Endothelial cell of umbilical vein (primary cell): ENCODE measurements around the gene VEPH1. TPM values are rescaled to one million over a fixed set of nuclear protein-coding genes. Genes with fewer than 3 reads are reported as not detected.

ENCODE experiments used
- BruUV-seq: library from RNA; stranded (reverse); fragments of 400-500 nt; replicated peaks from 2 replicates; lab custom pipeline; 2021; lab: Mats Ljungman, UMichigan
- CTCF ChIA-PET: fragments of 300-600, 350-600 bp; sonication (Branson Sonifier 250); formaldehyde crosslinking; loops from one replicate; lab custom pipeline; 2021; ENCODE audit warnings: antibody characterized with exemption, inconsistent platforms; lab: Charles Lee
- POLR2A ChIA-PET: fragments of 300-600, 350-600 bp; sonication (Branson Sonifier 250); formaldehyde crosslinking; loops from one replicate; lab custom pipeline; 2021; ENCODE audit warnings: antibody characterized with exemption, inconsistent platforms; lab: Charles Lee
- DNase-seq: peaks from one replicate; pipeline ENCODE4 v3.0.0-alpha.2; 2011; ENCODE audit warnings: low read depth, low spot score
- FAIRE-seq: peaks from 2 replicates; lab custom pipeline; 2011; peaks lifted over from hg19 to GRCh38; lab: Jason Lieb, UNC
- H2AFZ ChIP-seq: 2 replicates; pipeline ENCODE4 v1.6.0; 2012; ENCODE audit warnings: low read depth, low read length, control low read depth, inconsistent platforms
- H3K27ac ChIP-seq: 2 replicates; pipeline ENCODE4 v1.5.1; 2011; ENCODE audit warnings: low read depth, mild to moderate bottlenecking, control low read depth, low read length, moderate library complexity; ENCODE audit not compliant: insufficient read depth
- H3K27me3 ChIP-seq, 2 experiments: 2 replicates each; pipeline versions ENCODE4 v1.6.0 to v1.6.1; 2011; ENCODE audit warnings: low read length in 2 of 2, mixed read lengths in 1 of 2; ENCODE audit not compliant: control insufficient read depth in 2 of 2, insufficient read depth in 2 of 2
- H3K36me3 ChIP-seq, 2 experiments: 2 replicates in 1 of 2; 3 replicates in 1 of 2; pipeline ENCODE4 v1.5.1; 2011; ENCODE audit warnings: low read length in 2 of 2, mild to moderate bottlenecking in 1 of 2, moderate library complexity in 1 of 2; ENCODE audit not compliant: control insufficient read depth in 2 of 2, insufficient read depth in 2 of 2; ENCODE audit errors: extremely low read depth in 1 of 2
- H3K4me1 ChIP-seq: 3 replicates; pipeline ENCODE4 v1.5.1; 2011; ENCODE audit warnings: mild to moderate bottlenecking, low read length; ENCODE audit not compliant: control insufficient read depth, insufficient read depth; ENCODE audit errors: extremely low read depth
- H3K4me2 ChIP-seq: 2 replicates; pipeline ENCODE4 v1.6.1; 2011; ENCODE audit warnings: low read length, control low read depth, mixed read lengths; ENCODE audit not compliant: insufficient read depth
- H3K4me3 ChIP-seq, 3 experiments: fragments of 200-600 bp in 1 of 3; sonication (generic), shearing (Covaris generic) in 1 of 3; replicated peaks in 1 of 3; 2 replicates each; pipeline ENCODE4 v1.5.1; 2011 to 2016; ENCODE audit warnings: control low read depth in 3 of 3, low read length in 3 of 3, mild to moderate bottlenecking in 2 of 3, inconsistent platforms in 1 of 3, low read depth in 1 of 3, moderate library complexity in 1 of 3; ENCODE audit not compliant: insufficient read depth in 1 of 3
- H3K79me2 ChIP-seq: 2 replicates; pipeline ENCODE4 v1.6.0; 2012; ENCODE audit warnings: low read length, inconsistent platforms; ENCODE audit not compliant: control insufficient read depth, insufficient read depth
- H3K9ac ChIP-seq: replicated peaks from 2 replicates; pipeline ENCODE3; 2011; ENCODE audit warnings: low read length, control low read depth; ENCODE audit not compliant: insufficient read depth; ENCODE audit errors: extremely low read depth
- H3K9me1 ChIP-seq: replicated peaks from 3 replicates; pipeline ENCODE4 v1.6.0; 2011; ENCODE audit warnings: mild to moderate bottlenecking, low read length; ENCODE audit not compliant: control insufficient read depth, insufficient read depth; ENCODE audit errors: extremely low read depth
- H3K9me3 ChIP-seq: replicated peaks from 2 replicates; pipeline ENCODE4 v1.5.1; 2012; ENCODE audit warnings: low read length, inconsistent platforms; ENCODE audit not compliant: control insufficient read depth, insufficient read depth
- H4K20me1 ChIP-seq: replicated peaks from 2 replicates; pipeline ENCODE3; 2011; ENCODE audit warnings: mild to moderate bottlenecking, low read length; ENCODE audit not compliant: control insufficient read depth, insufficient read depth; ENCODE audit errors: extremely low read depth
- EZH2 ChIP-seq: IDR thresholded peaks from 2 replicates; pipeline ENCODE4 v1.6.1; 2012; ENCODE audit warnings: borderline replicate concordance, low read depth, mild to moderate bottlenecking, moderate library complexity, low read length, inconsistent platforms; ENCODE audit not compliant: severe bottlenecking
- JUN ChIP-seq: IDR thresholded peaks from 2 replicates; pipeline ENCODE4 v1.6.1; 2011; ENCODE audit warnings: borderline replicate concordance, low read depth; ENCODE audit not compliant: insufficient read length, insufficient read depth
- MYC ChIP-seq: IDR thresholded peaks from one replicate; pipeline ENCODE4 v1.6.1; 2011; ENCODE audit warnings: mild to moderate bottlenecking, low read depth, low read length
- POLR2A ChIP-seq: IDR thresholded peaks from 2 replicates; pipeline ENCODE4 v1.6.1; 2012; ENCODE audit warnings: low read depth, mild to moderate bottlenecking, control low read depth, low read length
- POLR2AphosphoS5 ChIP-seq: IDR thresholded peaks from 2 replicates; pipeline ENCODE4 v1.6.1; 2012; ENCODE audit warnings: low read depth, mild to moderate bottlenecking, control low read depth, low read length, moderate library complexity; ENCODE audit not compliant: insufficient read depth
- dilution Hi-C: fragments of 300-500 bp; cut with MboI; formaldehyde crosslinking; loops from one replicate; pipeline ENCODE4 v1.15.0; 2019; ENCODE audit warnings: low sequenced_read_pairs; ENCODE audit not compliant: extremely low pct_ligation_motif_present
- intact Hi-C: fragments of 100-400 bp; cut with micrococcal nuclease; formaldehyde crosslinking; loops from one replicate; pipeline ENCODE4 v1.10.0; 2022
- polyA plus RNA-seq, 4 experiments: library from polyadenylated mRNA; depleted of rRNA in 3 of 4; stranded (reverse) in 3 of 4; unstranded in 1 of 4; fragments of >200 nt; gene quantifications; 2 replicates each; pipeline versions ENCODE4 v1.2.1 to v1.2.3, GENCODE V29; 2011 to 2012; ENCODE audit warnings: missing spikeins in 1 of 4
- total RNA-seq: library from RNA; stranded (reverse); gene quantifications from 2 replicates; pipeline ENCODE4 v1.2.3, GENCODE V29; 2021

Gene VEPH1
- total and polyA plus RNA-seq, 2 donors (not counting 3 experiments of a cell fraction or from before 2014, with no cell fraction given) = 42.9 to 136 TPM

GRCh38 chr3:157453824-157454223 is 49.4 kb downstream of the VEPH1 start:
- Histone ChIP-seq H3K27ac (no peak overlapping the region), H3K4me3 (no peak overlapping the region), H3K4me1 (peaks cover 8% of the 10 kb centered on the region), H3K36me3 (peaks cover 0 to 9% of the 10 kb centered on the region in 2 experiments), H3K9ac (no peak overlapping the region), H4K20me1 (no peaks in the 10 kb centered on the region), H3K9me3 (no peaks in the 10 kb centered on the region), H3K9me1 (no peaks in the 10 kb centered on the region), H2AFZ (no peak overlapping the region), H3K79me2 (peaks cover 19% of the 10 kb centered on the region), H3K27me3 (no peaks in the 10 kb centered on the region), H3K4me2 (no peak overlapping the region)
- BruUV-seq = no TSS peak
- DNase-seq (no peak), FAIRE-seq (no peak)
- CTCF ChIA-PET = interaction anchor here (1.4 to 1.5 kb wide), 2 partner anchors 13 to 39 kb away, joined by 3 to 4 read pairs; no protein-coding TSS in a partner anchor
- intact Hi-C loops (no loop called here), dilution Hi-C loops (no loop called here)
- POLR2A ChIA-PET = no interaction called here
- TF ChIP-seq MYC = no peak
- no peak for TF ChIP-seq POLR2AphosphoS5

GRCh38 chr3:157452097-157452496 is 51.1 kb downstream of the VEPH1 start:
- dilution Hi-C loops = no loop called here
- peak overlapping the region; percentile 5 for H3K27ac ChIP-seq
- no peak overlapping the region for H3K4me2 ChIP-seq
- POLR2A ChIA-PET = no interaction called here
- H3K27me3 ChIP-seq = no peaks in the 10 kb centered on the region
- peaks cover 0 to 5% of the 10 kb centered on the region in 2 experiments for H3K36me3 ChIP-seq
- BruUV-seq = no TSS peak
- intact Hi-C loops = no loop called here
- no peaks in the 10 kb centered on the region for H4K20me1 ChIP-seq
- no peak overlapping the region for H3K4me3 ChIP-seq
- peaks cover 12% of the 10 kb centered on the region for H3K4me1 ChIP-seq
- no peaks in the 10 kb centered on the region for H3K9me3 ChIP-seq
- H3K9ac ChIP-seq = no peak overlapping the region
- no peak overlapping the region for H2AFZ ChIP-seq
- no peak for FAIRE-seq
- no peaks in the 10 kb centered on the region for H3K9me1 ChIP-seq
- CTCF ChIA-PET = no interaction called here
- TF ChIP-seq POLR2A (no peak), EZH2 (no peak), MYC (no peak), JUN (no peak)
- DNase-seq = peak; percentile 54
- H3K79me2 ChIP-seq = peaks cover 16% of the 10 kb centered on the region
